ENCODE results near the gene RLN3. TPM values are rescaled to one million over a fixed set of nuclear protein-coding genes. Genes with fewer than 3 reads are reported as not detected.

The RLN3 gene
- total and polyA plus RNA-seq, 2 experiments from 2014 or later, result not detected

DNA sequence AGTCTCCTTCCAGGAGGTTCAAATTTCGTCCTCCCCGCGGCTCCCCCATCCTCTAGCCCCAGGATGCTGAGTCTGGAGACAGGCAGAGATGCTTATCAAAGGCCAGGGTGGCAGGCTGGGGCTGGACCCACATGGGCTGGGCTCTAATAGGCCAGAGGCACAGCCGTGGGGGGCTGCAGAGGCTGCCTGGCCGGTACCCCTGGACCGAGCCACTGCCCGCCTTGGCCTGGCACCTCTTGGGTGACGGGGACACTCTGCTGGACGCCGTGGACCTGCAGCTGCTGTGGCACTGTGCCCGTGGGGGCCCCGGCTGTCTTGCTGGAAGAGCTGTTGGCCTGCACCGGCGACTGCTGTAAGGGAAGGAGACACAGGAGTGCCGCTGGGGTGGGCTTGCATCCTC is 47.6 kb upstream of the RLN3 start:
- no peak overlapping the region for H3K27ac ChIP-seq
- no peaks in the 10 kb centered on the region for H3K9me3 ChIP-seq (ENCODE audit: low read depth)
- WGBS, 2 experiments (ENCODE audit: low coverage in 1 of 2, low lambda C conversion rate in 2 of 2, missing lambda C conversion rate in 2 of 2), result 92 to 95% methylated on average over 11 to 15 of the region's 15 CpGs
- no peaks in the 10 kb centered on the region for H3K27me3 ChIP-seq (replicated peaks; ENCODE audit: insufficient read depth)
- H3K9me2 ChIP-seq (ENCODE audit: insufficient read depth), result no peaks in the 10 kb centered on the region
- H3K4me1 ChIP-seq (ENCODE audit: insufficient read depth), result no peaks in the 10 kb centered on the region
- no peaks in the 10 kb centered on the region for H4K20me1 ChIP-seq (ENCODE audit: insufficient read depth)
- no peaks in the 10 kb centered on the region for H3F3A ChIP-seq (ENCODE audit: insufficient read depth)
- H3K9ac ChIP-seq, result no peak overlapping the region
- H3K36me3 ChIP-seq (ENCODE audit: low read depth), result no peaks in the 10 kb centered on the region
- no peaks in the 10 kb centered on the region for H3K79me2 ChIP-seq (ENCODE audit: insufficient read depth)
- no peak overlapping the region for H3K4me3 ChIP-seq
- H2AFZ ChIP-seq, result no peak overlapping the region
- no peak for DNase-seq
- H3K4me2 ChIP-seq (ENCODE audit: unreplicated experiment), result no peak overlapping the region
- TF ChIP-seq EZH2 (IDR thresholded peaks at IDR 0.05; ENCODE audit: insufficient read depth, poor library complexity, severe bottlenecking), result no peak
- no peak for TF ChIP-seq EZH2phosphoT487 (IDR thresholded peaks at IDR 0.05; ENCODE audit: insufficient read depth, low read depth)
- in situ Hi-C loops (cut with MboI), result no loop called here

DNA sequence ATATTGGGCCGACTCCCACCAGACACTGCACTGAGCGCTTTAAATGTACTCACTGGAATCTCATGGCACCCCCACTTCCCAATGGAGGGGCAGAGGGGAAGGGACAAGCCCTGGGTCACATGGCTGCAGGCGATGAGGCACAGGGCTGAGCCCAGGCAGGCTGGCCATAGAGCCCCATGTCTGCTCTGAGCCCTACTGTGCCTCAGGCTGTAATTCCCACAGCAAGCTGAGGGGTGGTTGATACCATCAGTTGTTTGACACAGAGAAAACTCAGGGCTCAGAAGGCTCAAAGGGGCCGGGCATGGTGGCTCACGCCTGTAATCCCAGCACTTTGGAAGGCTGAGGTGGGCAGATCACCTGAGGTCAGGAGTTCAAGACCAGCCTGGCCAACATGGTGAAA is 46.9 kb upstream of the RLN3 start:
- Histone ChIP-seq H3K36me3 (ENCODE audit: low read depth) (no peaks in the 10 kb centered on the region), H3K9me2 (ENCODE audit: insufficient read depth) (no peaks in the 10 kb centered on the region), H3K27ac (no peak overlapping the region), H3K4me3 (no peak overlapping the region), H3K4me2 (ENCODE audit: unreplicated experiment) (no peak overlapping the region), H3K27me3 (replicated peaks; ENCODE audit: insufficient read depth) (no peaks in the 10 kb centered on the region), H3K9me3 (ENCODE audit: low read depth) (no peaks in the 10 kb centered on the region), H3K79me2 (ENCODE audit: insufficient read depth) (no peaks in the 10 kb centered on the region), H4K20me1 (ENCODE audit: insufficient read depth) (no peaks in the 10 kb centered on the region), H2AFZ (no peak overlapping the region), H3F3A (ENCODE audit: insufficient read depth) (no peaks in the 10 kb centered on the region), H3K9ac (no peak overlapping the region), H3K4me1 (ENCODE audit: insufficient read depth) (no peaks in the 10 kb centered on the region)
- TF ChIP-seq EZH2phosphoT487 (IDR thresholded peaks at IDR 0.05; ENCODE audit: insufficient read depth, low read depth), result no peak
- TF ChIP-seq EZH2 (IDR thresholded peaks at IDR 0.05; ENCODE audit: insufficient read depth, poor library complexity, severe bottlenecking), result no peak
- WGBS, 2 experiments (ENCODE audit: low coverage in 1 of 2, low lambda C conversion rate in 2 of 2, missing lambda C conversion rate in 2 of 2), result 91 to 94% methylated on average over 5 of the region's 5 CpGs
- in situ Hi-C loops (cut with MboI), result no loop called here
- no peak for DNase-seq

GRCh38 chr19:13981467-13981866 is 46.5 kb upstream of the RLN3 start:
- no peak overlapping the region for H2AFZ ChIP-seq
- H3K9ac ChIP-seq, result no peak overlapping the region
- in situ Hi-C loops (cut with MboI), result no loop called here
- no peaks in the 10 kb centered on the region for H3K36me3 ChIP-seq (ENCODE audit: low read depth)
- no peaks in the 10 kb centered on the region for H4K20me1 ChIP-seq (ENCODE audit: insufficient read depth)
- H3F3A ChIP-seq (ENCODE audit: insufficient read depth), result no peaks in the 10 kb centered on the region
- no peaks in the 10 kb centered on the region for H3K9me2 ChIP-seq (ENCODE audit: insufficient read depth)
- no peak overlapping the region for H3K4me2 ChIP-seq (ENCODE audit: unreplicated experiment)
- TF ChIP-seq EZH2phosphoT487 (IDR thresholded peaks at IDR 0.05; ENCODE audit: insufficient read depth, low read depth) (no peak), EZH2 (IDR thresholded peaks at IDR 0.05; ENCODE audit: insufficient read depth, poor library complexity, severe bottlenecking) (no peak)
- H3K9me3 ChIP-seq (ENCODE audit: low read depth), result no peaks in the 10 kb centered on the region
- no peaks in the 10 kb centered on the region for H3K79me2 ChIP-seq (ENCODE audit: insufficient read depth)
- no peaks in the 10 kb centered on the region for H3K27me3 ChIP-seq (replicated peaks; ENCODE audit: insufficient read depth)
- WGBS, 2 experiments (ENCODE audit: low coverage in 1 of 2, low lambda C conversion rate in 2 of 2, missing lambda C conversion rate in 2 of 2), result 99% methylated on average over 8 to 9 of the region's 9 CpGs
- H3K4me3 ChIP-seq, result no peak overlapping the region
- H3K4me1 ChIP-seq (ENCODE audit: insufficient read depth), result no peaks in the 10 kb centered on the region
- no peak for DNase-seq
- no peak overlapping the region for H3K27ac ChIP-seq

DNA sequence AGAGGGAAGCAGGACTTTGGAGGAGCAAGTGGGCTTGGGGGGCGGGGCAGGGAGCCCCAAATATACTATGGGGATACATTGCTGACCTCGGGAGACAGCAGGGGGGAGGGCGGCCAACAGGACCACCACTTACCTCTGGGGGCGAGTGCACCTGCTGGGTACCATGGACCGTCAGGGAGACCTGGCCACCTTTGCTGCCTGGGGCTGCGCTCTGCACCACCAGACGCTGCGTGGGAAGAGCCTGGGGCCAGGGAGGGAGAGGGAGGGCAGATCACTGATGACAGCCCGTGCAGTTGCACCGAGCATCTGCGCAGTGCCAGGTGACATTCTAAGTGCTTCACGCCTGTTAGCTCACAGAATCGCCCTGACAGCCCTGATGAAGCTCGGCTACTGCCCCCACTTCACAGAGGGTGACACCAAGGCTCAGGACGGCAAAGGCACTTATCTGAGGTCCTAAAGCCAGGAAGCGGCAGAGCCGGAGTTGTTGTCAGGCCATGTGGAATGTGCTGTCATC is 45.9 kb upstream of the RLN3 start:
- TF ChIP-seq EZH2 (IDR thresholded peaks at IDR 0.05; ENCODE audit: insufficient read depth, poor library complexity, severe bottlenecking), result no peak
- TF ChIP-seq EZH2phosphoT487 (IDR thresholded peaks at IDR 0.05; ENCODE audit: insufficient read depth, low read depth), result no peak
- DNase-seq, result no peak
- WGBS, 2 experiments (ENCODE audit: low coverage in 1 of 2, low lambda C conversion rate in 2 of 2, missing lambda C conversion rate in 2 of 2), result 91 to 95% methylated on average over 17 of the region's 17 CpGs
- Histone ChIP-seq H2AFZ (no peak overlapping the region), H3K4me1 (ENCODE audit: insufficient read depth) (peaks cover 6% of the 10 kb centered on the region; the same call in 1 of the 2 replicates), H4K20me1 (ENCODE audit: insufficient read depth) (no peaks in the 10 kb centered on the region), H3F3A (ENCODE audit: insufficient read depth) (no peaks in the 10 kb centered on the region), H3K4me2 (ENCODE audit: unreplicated experiment) (no peak overlapping the region), H3K9ac (no peak overlapping the region), H3K27me3 (replicated peaks; ENCODE audit: insufficient read depth) (no peaks in the 10 kb centered on the region), H3K9me2 (ENCODE audit: insufficient read depth) (no peaks in the 10 kb centered on the region), H3K9me3 (ENCODE audit: low read depth) (no peaks in the 10 kb centered on the region), H3K36me3 (ENCODE audit: low read depth) (no peaks in the 10 kb centered on the region), H3K4me3 (no peak overlapping the region), H3K27ac (no peak overlapping the region), H3K79me2 (ENCODE audit: insufficient read depth) (no peaks in the 10 kb centered on the region)
- in situ Hi-C loops (cut with MboI), result no loop called here

- 96 to 99% methylated on average over 9 of the region's 9 CpGs for WGBS, 2 experiments (ENCODE audit: low coverage in 1 of 2, low lambda C conversion rate in 2 of 2, missing lambda C conversion rate in 2 of 2)
- Histone ChIP-seq H3K36me3 (ENCODE audit: low read depth) (no peaks in the 10 kb centered on the region), H3F3A (ENCODE audit: insufficient read depth) (no peaks in the 10 kb centered on the region), H3K4me3 (no peak overlapping the region), H4K20me1 (ENCODE audit: insufficient read depth) (no peaks in the 10 kb centered on the region), H3K9ac (no peak overlapping the region), H3K27ac (no peak overlapping the region), H3K27me3 (replicated peaks; ENCODE audit: insufficient read depth) (no peaks in the 10 kb centered on the region), H3K79me2 (ENCODE audit: insufficient read depth) (no peaks in the 10 kb centered on the region), H3K9me2 (ENCODE audit: insufficient read depth) (no peaks in the 10 kb centered on the region), H3K4me2 (ENCODE audit: unreplicated experiment) (no peak overlapping the region), H3K9me3 (ENCODE audit: low read depth) (no peaks in the 10 kb centered on the region), H2AFZ (no peak overlapping the region), H3K4me1 (ENCODE audit: insufficient read depth) (peaks cover 7% of the 10 kb centered on the region; the same call in 1 of the 2 replicates)
- DNase-seq, result no peak
- in situ Hi-C loops (cut with MboI), result no loop called here
- no peak for TF ChIP-seq EZH2 (IDR thresholded peaks at IDR 0.05; ENCODE audit: insufficient read depth, poor library complexity, severe bottlenecking)
- no peak for TF ChIP-seq EZH2phosphoT487 (IDR thresholded peaks at IDR 0.05; ENCODE audit: insufficient read depth, low read depth)
Measured at GRCh38 chr19:13982773-13983172, 45.2 kb upstream of the RLN3 start.
